Endothelial cell of umbilical vein (primary cell): Measurements from ENCODE around the gene NTF4. TPM values are rescaled to one million over a fixed set of nuclear protein-coding genes. Genes with fewer than 3 reads are reported as not detected.

Experiments
- BruUV-seq: library from RNA; stranded (reverse); fragments of 400-500 nt; replicated peaks from 2 replicates; lab custom pipeline; 2021; lab: Mats Ljungman, UMichigan
- CTCF ChIA-PET: fragments of 300-600, 350-600 bp; sonication (Branson Sonifier 250); formaldehyde crosslinking; loops from one replicate; lab custom pipeline; 2021; ENCODE audit warnings: antibody characterized with exemption, inconsistent platforms; lab: Charles Lee
- POLR2A ChIA-PET: fragments of 300-600, 350-600 bp; sonication (Branson Sonifier 250); formaldehyde crosslinking; loops from one replicate; lab custom pipeline; 2021; ENCODE audit warnings: antibody characterized with exemption, inconsistent platforms; lab: Charles Lee
- DNase-seq: peaks from one replicate; pipeline ENCODE4 v3.0.0-alpha.2; 2011; ENCODE audit warnings: low read depth, low spot score
- FAIRE-seq: peaks from 2 replicates; lab custom pipeline; 2011; peaks lifted over from hg19 to GRCh38; lab: Jason Lieb, UNC
- H2AFZ ChIP-seq: 2 replicates; pipeline ENCODE4 v1.6.0; 2012; ENCODE audit warnings: low read depth, low read length, control low read depth, inconsistent platforms
- H3K27ac ChIP-seq: 2 replicates; pipeline ENCODE4 v1.5.1; 2011; ENCODE audit warnings: low read depth, mild to moderate bottlenecking, control low read depth, low read length, moderate library complexity; ENCODE audit not compliant: insufficient read depth
- H3K27me3 ChIP-seq, 2 experiments: 2 replicates each; pipeline versions ENCODE4 v1.6.0 to v1.6.1; 2011; ENCODE audit warnings: low read length in 2 of 2, mixed read lengths in 1 of 2; ENCODE audit not compliant: control insufficient read depth in 2 of 2, insufficient read depth in 2 of 2
- H3K36me3 ChIP-seq, 2 experiments: 2 replicates in 1 of 2; 3 replicates in 1 of 2; pipeline ENCODE4 v1.5.1; 2011; ENCODE audit warnings: low read length in 2 of 2, mild to moderate bottlenecking in 1 of 2, moderate library complexity in 1 of 2; ENCODE audit not compliant: control insufficient read depth in 2 of 2, insufficient read depth in 2 of 2; ENCODE audit errors: extremely low read depth in 1 of 2
- H3K4me1 ChIP-seq: 3 replicates; pipeline ENCODE4 v1.5.1; 2011; ENCODE audit warnings: mild to moderate bottlenecking, low read length; ENCODE audit not compliant: control insufficient read depth, insufficient read depth; ENCODE audit errors: extremely low read depth
- H3K4me2 ChIP-seq: 2 replicates; pipeline ENCODE4 v1.6.1; 2011; ENCODE audit warnings: low read length, control low read depth, mixed read lengths; ENCODE audit not compliant: insufficient read depth
- H3K4me3 ChIP-seq, 3 experiments: fragments of 200-600 bp in 1 of 3; sonication (generic), shearing (Covaris generic) in 1 of 3; replicated peaks in 1 of 3; 2 replicates each; pipeline ENCODE4 v1.5.1; 2011 to 2016; ENCODE audit warnings: control low read depth in 3 of 3, low read length in 3 of 3, mild to moderate bottlenecking in 2 of 3, inconsistent platforms in 1 of 3, low read depth in 1 of 3, moderate library complexity in 1 of 3; ENCODE audit not compliant: insufficient read depth in 1 of 3
- H3K79me2 ChIP-seq: 2 replicates; pipeline ENCODE4 v1.6.0; 2012; ENCODE audit warnings: low read length, inconsistent platforms; ENCODE audit not compliant: control insufficient read depth, insufficient read depth
- H3K9ac ChIP-seq: replicated peaks from 2 replicates; pipeline ENCODE3; 2011; ENCODE audit warnings: low read length, control low read depth; ENCODE audit not compliant: insufficient read depth; ENCODE audit errors: extremely low read depth
- H3K9me1 ChIP-seq: replicated peaks from 3 replicates; pipeline ENCODE4 v1.6.0; 2011; ENCODE audit warnings: mild to moderate bottlenecking, low read length; ENCODE audit not compliant: control insufficient read depth, insufficient read depth; ENCODE audit errors: extremely low read depth
- H3K9me3 ChIP-seq: replicated peaks from 2 replicates; pipeline ENCODE4 v1.5.1; 2012; ENCODE audit warnings: low read length, inconsistent platforms; ENCODE audit not compliant: control insufficient read depth, insufficient read depth
- H4K20me1 ChIP-seq: replicated peaks from 2 replicates; pipeline ENCODE3; 2011; ENCODE audit warnings: mild to moderate bottlenecking, low read length; ENCODE audit not compliant: control insufficient read depth, insufficient read depth; ENCODE audit errors: extremely low read depth
- CTCF ChIP-seq, 2 donors: IDR thresholded peaks; 1 replicate in 1 of 2; 2 replicates in 1 of 2; pipeline ENCODE4 v1.5.1; 2011; ENCODE audit warnings: low read length in 2 of 2, mild to moderate bottlenecking in 2 of 2, moderate library complexity in 2 of 2, control low read depth in 1 of 2, inconsistent platforms in 1 of 2, low read depth in 1 of 2; ENCODE audit not compliant: insufficient read depth in 1 of 2; ENCODE audit errors: extremely low read depth in 1 of 2
- EZH2 ChIP-seq: IDR thresholded peaks from 2 replicates; pipeline ENCODE4 v1.6.1; 2012; ENCODE audit warnings: borderline replicate concordance, low read depth, mild to moderate bottlenecking, moderate library complexity, low read length, inconsistent platforms; ENCODE audit not compliant: severe bottlenecking
- FOS ChIP-seq: IDR thresholded peaks from 2 replicates; pipeline ENCODE4 v1.6.1; 2011; ENCODE audit warnings: mild to moderate bottlenecking, low read length, moderate library complexity, borderline replicate concordance; ENCODE audit not compliant: insufficient read depth
- GATA2 ChIP-seq: IDR thresholded peaks from 2 replicates; pipeline ENCODE4 v1.7.0; 2011; ENCODE audit warnings: low read depth, mild to moderate bottlenecking, moderate library complexity, mixed read lengths, low read length; ENCODE audit not compliant: insufficient read length, insufficient read depth
- JUN ChIP-seq: IDR thresholded peaks from 2 replicates; pipeline ENCODE4 v1.6.1; 2011; ENCODE audit warnings: borderline replicate concordance, low read depth; ENCODE audit not compliant: insufficient read length, insufficient read depth
- MAX ChIP-seq: IDR thresholded peaks from 2 replicates; pipeline ENCODE4 v1.6.1; 2011; ENCODE audit not compliant: insufficient read depth, insufficient read length
- MYC ChIP-seq: IDR thresholded peaks from one replicate; pipeline ENCODE4 v1.6.1; 2011; ENCODE audit warnings: mild to moderate bottlenecking, low read depth, low read length
- POLR2A ChIP-seq: IDR thresholded peaks from 2 replicates; pipeline ENCODE4 v1.6.1; 2012; ENCODE audit warnings: low read depth, mild to moderate bottlenecking, control low read depth, low read length
- POLR2AphosphoS5 ChIP-seq: IDR thresholded peaks from 2 replicates; pipeline ENCODE4 v1.6.1; 2012; ENCODE audit warnings: low read depth, mild to moderate bottlenecking, control low read depth, low read length, moderate library complexity; ENCODE audit not compliant: insufficient read depth
- dilution Hi-C: fragments of 300-500 bp; cut with MboI; formaldehyde crosslinking; loops from one replicate; pipeline ENCODE4 v1.15.0; 2019; ENCODE audit warnings: low sequenced_read_pairs; ENCODE audit not compliant: extremely low pct_ligation_motif_present
- intact Hi-C: fragments of 100-400 bp; cut with micrococcal nuclease; formaldehyde crosslinking; loops from one replicate; pipeline ENCODE4 v1.10.0; 2022
- polyA plus RNA-seq, 4 experiments: library from polyadenylated mRNA; depleted of rRNA in 3 of 4; stranded (reverse) in 3 of 4; unstranded in 1 of 4; fragments of >200 nt; gene quantifications; 2 replicates each; pipeline versions ENCODE4 v1.2.1 to v1.2.3, GENCODE V29; 2011 to 2012; ENCODE audit warnings: missing spikeins in 1 of 4
- total RNA-seq: library from RNA; stranded (reverse); gene quantifications from 2 replicates; pipeline ENCODE4 v1.2.3, GENCODE V29; 2021

Gene NTF4
- total and polyA plus RNA-seq, 2 donors (not counting 3 experiments of a cell fraction or from before 2014, with no cell fraction given), result not detected

DNA sequence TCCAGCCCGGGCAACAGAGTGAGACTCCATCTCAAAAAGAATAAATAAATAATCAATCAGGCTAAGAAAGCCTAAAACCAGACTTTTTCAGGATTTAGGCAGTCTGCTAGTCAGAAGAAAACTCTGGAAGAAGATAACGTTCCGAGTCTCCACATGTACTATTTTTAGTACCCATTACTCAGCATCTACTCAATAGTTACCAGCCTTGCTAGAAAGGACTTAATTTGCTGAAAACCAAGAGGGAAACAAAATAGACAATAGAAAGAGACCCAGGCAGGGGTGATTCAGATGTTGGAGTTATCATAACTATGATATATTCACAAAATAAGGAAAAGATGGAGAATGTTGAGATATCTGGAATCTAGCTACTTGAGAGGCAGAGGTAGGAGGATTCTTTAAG, 45.9 kb upstream of the NTF4 start:
- Histone ChIP-seq H3K9me3 (no peaks in the 10 kb centered on the region), H3K27ac (no peak overlapping the region), H3K79me2 (no peaks in the 10 kb centered on the region), H3K9me1 (no peaks in the 10 kb centered on the region), H2AFZ (no peak overlapping the region), H3K36me3 (peaks cover 12 to 30% of the 10 kb centered on the region in 2 experiments), H3K27me3 (no peaks in the 10 kb centered on the region), H3K4me1 (peaks cover 6% of the 10 kb centered on the region), H4K20me1 (no peaks in the 10 kb centered on the region), H3K4me2 (no peak overlapping the region), H3K9ac (no peak overlapping the region), H3K4me3 (no peak overlapping the region)
- CTCF ChIA-PET, result interaction anchor here (1.2 to 2.0 kb wide), 3 partner anchors 13 to 88 kb away, joined by 3 to 11 read pairs (median 9); no protein-coding TSS in a partner anchor
- DNase-seq (no peak), FAIRE-seq (no peak)
- TF ChIP-seq POLR2A, result no peak
- no peak for TF ChIP-seq MYC
- TF ChIP-seq CTCF (IDR thresholded peaks at IDR 0.05; ENCODE audit: extremely low read depth in 1 of 2, insufficient read depth in 1 of 2, low read depth in 1 of 2, low read length in 2 of 2), result no peak
- no peak for TF ChIP-seq EZH2
- TF ChIP-seq JUN, result no peak
- no peak for TF ChIP-seq POLR2AphosphoS5
- no peak for TF ChIP-seq FOS
- TF ChIP-seq MAX, result no peak
- no peak for TF ChIP-seq GATA2
- intact Hi-C loops (no loop called here), dilution Hi-C loops (no loop called here)
- BruUV-seq, result no TSS peak
- POLR2A ChIA-PET, result no interaction called here
